ENCODE results near the gene ZSCAN9. TPM values are rescaled to one million over a fixed set of nuclear protein-coding genes. Genes with fewer than 3 reads are reported as not detected.
A peak's percentile ranks its signal among the peaks of the same experiment; 100 is the strongest.

Gene ZSCAN9
- 9.4 TPM for total RNA-seq
- long read RNA-seq, partial matches to known transcripts: 0 of 5 reads
- long read RNA-seq, other reads (novel, unspliced or antisense): 0 of 5 reads

DNA sequence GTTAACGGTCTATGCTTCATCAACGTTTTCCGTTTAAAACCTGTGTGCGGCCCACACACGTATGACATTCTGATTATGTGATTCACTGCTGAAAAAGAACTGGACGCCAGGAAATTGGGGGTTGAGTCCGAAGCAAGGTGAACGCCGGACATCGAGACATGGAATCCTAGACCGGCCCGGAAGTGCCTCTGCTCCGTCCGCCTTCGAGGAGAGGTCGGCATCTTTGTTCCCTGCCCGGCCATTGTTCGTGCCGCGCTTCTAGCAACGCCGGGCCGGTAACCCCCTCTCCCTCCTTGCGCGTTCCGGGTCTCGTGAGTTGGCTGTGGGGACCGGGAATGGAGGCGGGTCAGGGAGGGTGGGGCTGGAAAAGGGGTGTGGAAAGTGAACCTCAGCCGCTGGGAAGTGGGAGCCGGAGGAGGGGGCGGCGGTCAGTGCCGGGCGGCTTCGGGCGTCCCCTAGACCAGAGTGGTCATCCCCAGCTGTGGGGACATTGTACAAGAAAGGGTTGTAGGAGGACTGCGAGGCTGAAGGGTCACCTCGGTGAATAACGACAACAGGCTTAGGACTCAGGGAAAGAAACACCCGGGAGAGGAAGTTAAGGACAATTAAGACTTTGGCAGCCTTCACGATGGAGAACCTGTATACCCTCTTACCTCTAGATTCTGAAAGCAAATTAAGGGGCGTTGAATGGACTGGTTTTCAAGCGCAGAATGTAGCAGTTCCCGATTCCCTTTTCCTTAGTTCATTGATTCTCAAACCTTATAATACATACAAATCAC is at the start of gene ZSCAN9:
Gene ZSCAN9, plus strand, starts transcription at position 220 of the 779 bp plus-strand sequence. CDS start 1,810 bp downstream, outside the sequence.
- DNase-seq (ENCODE audit: missing footprints) (peak; percentile 91), ATAC-seq (peak; percentile 97)
- intact Hi-C loops (cut with DNase I): loop anchor here (2.0 kb wide), 1 partner anchor 26 kb away; no protein-coding TSS in a partner anchor

DNA sequence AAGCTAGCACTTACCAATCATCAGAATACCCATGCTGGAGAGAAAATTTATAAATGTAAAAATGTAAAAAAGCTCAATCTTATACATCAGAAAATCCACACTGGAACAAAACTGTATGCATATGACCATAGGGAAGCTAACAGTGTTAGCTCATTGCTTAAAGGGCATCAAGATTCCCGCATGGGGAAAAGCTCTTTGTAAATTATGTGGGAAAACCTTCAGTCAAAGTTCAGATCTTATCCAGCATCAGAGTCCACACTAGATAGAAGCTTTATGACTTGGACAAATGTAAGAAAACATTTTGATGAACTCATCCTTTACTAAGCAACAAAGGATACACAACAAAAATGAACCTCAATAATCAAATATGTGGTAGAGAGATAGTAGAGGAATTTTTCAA is 48.7 kb upstream of the ZSCAN9 start:
- DNase-seq (ENCODE audit: missing footprints) (no peak), ATAC-seq (no peak)
- intact Hi-C loops (cut with DNase I): no loop called here

DNA sequence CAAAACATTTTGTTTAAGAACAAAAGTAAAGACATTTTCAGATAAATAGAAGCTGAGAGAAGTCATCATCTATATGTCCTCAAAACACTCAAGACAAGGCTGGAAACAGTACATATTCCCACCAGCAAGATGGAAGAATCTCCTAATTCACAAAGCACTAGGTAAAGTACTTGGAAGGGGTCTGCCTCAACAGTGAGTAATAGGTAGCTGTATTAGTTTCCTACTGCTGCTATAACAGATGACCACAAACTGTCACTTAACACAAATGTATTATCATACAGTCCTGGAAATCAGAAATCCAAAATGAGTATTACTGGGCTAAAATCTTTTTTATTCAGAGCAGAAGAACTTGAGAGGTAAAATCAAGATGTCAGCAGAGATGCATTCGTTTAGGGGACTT is 42.8 kb upstream of the ZSCAN9 start:
- DNase-seq (ENCODE audit: missing footprints) (no peak), ATAC-seq (no peak)
- intact Hi-C loops (cut with DNase I): no loop called here

DNA sequence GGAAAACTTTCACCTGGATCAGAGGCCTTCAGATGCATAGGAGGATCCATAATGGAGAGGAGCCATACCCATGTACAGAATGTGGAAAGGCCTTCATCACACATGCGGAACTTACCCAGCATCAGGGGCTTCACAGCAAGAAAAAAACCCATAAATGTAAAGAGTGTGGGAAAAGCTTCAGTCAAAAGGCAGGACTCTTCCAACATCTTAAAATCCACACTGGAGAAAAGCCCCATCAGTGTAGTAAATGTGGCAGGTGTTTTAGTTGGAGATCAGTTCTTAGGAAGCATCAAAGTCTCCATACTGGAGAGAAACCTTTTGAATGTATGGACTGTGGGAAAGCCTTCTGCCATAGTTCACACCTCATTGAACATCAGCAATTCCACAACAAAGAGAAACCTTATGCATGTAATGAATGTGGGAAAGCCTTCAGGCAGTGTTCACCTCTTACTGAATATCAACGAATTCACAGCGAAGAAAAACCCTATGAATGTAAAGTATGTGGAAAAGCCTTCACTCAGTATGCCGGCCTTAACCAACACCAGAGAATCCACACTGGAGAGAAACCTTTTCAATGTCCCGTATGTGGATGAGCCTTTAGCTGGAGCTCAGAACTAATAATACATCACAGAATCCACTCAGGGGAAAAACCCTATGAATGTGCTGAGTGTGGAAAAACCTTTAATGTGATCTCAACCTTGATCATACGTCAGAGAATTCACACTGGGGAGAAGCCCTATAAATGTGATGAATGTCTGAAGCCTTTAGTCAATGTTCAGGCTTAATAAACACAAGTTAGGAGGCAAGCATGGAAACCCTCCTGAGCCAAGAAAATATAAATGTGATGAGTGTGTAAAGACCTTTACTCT is 36.7 kb upstream of the ZSCAN9 start:
- no peak for ATAC-seq
- intact Hi-C loops (cut with DNase I): no loop called here
- DNase-seq (ENCODE audit: missing footprints): no peak

DNA sequence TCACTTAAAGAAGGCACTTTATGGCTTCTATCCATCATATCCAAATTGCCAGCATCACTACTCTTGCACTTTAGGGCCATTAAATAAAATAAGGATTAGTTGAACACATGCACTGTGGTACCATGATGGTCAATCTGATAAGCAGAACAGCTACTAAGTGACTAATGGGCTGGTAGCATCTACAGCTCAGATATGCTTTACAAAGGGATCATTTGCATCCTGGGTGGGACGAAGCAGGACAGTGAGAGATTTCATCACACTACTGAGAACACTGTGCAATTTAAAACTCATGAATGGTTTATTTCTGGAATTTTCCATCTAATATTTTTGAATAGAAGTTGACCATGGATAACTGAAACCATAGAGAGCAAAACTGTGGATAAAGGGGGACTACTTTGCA is 25.1 kb upstream of the ZSCAN9 start:
- intact Hi-C loops (cut with DNase I): no loop called here
- ATAC-seq (no peak), DNase-seq (ENCODE audit: missing footprints) (no peak)

DNA sequence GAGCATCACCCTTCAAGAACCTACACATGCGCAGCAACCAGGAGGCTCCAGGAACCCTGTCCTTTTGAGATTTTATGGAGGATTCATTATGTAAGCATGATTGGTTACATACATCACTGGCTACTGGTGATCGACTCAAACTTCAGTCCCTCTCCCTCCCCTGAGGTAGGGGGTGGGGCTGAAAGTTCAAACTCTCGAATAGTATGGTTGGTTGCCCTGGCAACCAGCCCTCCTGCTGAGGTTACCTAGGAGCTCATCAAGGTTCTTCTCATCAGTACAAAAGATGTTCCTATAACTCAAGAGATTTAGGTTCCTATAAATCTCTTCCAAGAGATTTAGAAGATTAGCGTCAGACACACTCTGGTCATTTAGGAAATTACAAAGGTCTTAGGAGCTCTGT is 21.9 kb upstream of the ZSCAN9 start:
- DNase-seq (ENCODE audit: missing footprints) (no peak), ATAC-seq (no peak)
- intact Hi-C loops (cut with DNase I): no loop called here

DNA sequence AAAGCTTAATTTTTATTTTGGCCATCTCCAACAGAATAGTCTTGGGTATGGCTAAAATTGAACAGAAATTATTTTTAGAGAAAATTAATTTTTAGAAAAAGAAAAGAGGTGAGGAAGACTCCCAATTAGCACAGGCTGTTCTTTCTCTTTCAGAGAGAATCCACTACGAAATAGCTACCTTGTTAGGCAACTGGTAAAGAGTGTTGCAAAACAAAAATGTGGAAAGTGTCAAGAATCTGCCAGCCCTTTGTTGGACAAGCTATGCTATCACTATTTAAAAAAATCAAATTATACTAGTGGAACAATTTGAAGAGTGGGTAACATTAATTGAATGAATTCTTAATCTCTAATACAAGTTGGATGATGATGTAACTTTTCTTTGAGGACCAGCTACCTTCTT is 19.2 kb upstream of the ZSCAN9 start:
- DNase-seq (ENCODE audit: missing footprints): no peak
- intact Hi-C loops (cut with DNase I): no loop called here
- ATAC-seq: no peak

DNA sequence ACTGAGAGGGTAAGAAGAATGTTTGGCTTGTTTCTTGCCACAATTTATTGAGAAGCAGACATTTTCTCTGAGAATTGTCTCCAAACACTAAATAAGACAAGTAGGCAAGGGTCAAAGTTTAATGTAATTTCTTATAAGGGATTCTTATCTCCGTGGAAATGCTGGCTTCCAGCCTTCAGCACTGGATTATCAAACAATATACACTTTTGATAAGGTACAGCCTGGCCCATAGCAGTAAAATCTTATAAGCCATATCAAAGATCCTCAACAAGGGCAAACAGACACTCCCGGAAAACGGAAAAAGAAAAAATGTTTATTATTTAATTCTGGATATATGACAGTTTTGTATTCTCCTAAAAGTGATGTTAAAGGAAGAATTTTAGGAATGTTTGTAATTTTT is 18.5 kb upstream of the ZSCAN9 start:
- ATAC-seq (no peak), DNase-seq (ENCODE audit: missing footprints) (no peak)
- intact Hi-C loops (cut with DNase I): no loop called here

DNA sequence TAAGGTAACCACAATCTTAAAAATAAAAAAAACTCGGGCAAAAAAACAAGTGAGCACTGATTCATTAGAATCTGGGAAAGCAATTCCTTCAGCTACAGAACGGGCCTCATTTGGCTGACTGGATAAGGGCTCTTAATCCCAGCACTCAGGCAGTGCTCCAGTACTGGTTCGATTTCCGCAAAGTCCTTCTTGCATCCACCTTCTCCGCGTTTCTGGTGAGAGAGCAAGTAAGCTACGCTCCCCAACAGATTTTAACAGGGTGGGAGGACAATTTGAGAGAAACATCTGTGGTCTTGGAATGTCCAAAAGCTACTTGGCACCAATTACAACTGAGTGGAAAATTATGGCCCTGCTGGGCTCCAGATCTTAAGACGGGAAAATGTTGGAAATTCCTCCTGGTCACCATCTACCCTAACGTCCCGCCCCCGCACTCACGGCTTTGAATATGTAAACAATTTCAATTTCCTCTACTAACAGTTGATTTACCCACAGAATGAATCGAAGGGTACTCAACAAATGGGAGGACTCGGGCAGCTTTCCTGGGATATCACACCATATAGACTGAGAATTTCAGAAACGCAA is 18.1 kb upstream of the ZSCAN9 start:
- no peak for ATAC-seq
- no peak for DNase-seq (ENCODE audit: missing footprints)
- intact Hi-C loops (cut with DNase I): no loop called here

DNA sequence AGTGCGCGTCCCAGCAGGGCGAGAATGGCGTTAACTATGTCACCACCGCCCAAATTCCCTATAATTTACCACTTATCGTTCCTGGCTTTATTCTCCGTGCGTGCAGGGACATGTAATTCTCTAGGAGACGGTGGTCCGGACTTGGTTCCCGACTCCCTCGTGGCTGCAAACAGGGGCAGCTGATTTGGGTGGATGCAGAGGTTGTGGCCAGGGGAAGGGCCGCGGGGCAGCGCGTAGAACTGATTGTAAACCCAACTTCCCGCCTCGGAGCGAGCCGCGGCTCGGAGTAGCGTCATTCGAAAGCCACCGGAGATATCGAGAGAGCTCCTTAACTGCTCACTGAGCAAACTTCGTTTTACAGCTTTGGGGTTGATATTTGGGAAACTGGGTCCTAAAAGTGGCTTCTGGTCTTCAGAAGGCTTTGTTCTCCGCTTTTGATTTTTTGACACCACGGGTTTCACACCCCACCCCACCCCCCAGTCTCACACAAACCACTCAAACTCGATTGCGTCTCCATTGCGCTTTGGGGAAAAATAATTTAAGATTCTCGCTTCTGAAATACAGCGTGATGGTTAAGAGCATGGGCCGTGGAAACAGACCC is 17.5 kb upstream of the ZSCAN9 start:
- ATAC-seq (no peak), DNase-seq (ENCODE audit: missing footprints) (peak; percentile 76)
- intact Hi-C loops (cut with DNase I): no loop called here

DNA sequence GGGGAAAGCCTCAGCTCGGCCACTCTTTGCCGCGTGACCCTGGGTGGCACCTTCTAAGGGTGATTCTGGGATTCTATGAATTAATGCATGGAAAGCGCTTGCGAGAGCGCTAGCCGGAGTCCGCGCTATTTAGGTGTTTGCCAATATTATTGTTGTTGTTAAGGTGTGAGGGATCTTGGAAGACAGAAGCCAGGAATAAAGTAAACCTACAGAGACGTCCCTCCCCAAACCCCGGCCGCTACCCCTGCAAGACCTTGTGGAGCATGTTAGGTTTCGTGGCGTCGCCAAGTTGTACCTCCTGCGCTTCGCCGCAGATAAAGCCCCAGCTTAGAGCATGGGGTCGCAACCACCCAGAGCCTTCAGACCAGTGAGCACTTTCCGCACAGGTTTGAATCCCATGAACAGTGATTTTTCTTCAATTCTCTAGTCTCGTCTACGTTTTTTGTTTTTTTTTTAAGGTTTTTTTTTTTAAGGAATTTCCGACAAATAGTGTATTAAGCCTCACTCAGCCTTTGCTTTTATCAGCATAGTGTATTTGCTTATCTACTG is 16.9 kb upstream of the ZSCAN9 start:
- DNase-seq (ENCODE audit: missing footprints) (peak; percentile 65), ATAC-seq (no peak)
- intact Hi-C loops (cut with DNase I): no loop called here

DNA sequence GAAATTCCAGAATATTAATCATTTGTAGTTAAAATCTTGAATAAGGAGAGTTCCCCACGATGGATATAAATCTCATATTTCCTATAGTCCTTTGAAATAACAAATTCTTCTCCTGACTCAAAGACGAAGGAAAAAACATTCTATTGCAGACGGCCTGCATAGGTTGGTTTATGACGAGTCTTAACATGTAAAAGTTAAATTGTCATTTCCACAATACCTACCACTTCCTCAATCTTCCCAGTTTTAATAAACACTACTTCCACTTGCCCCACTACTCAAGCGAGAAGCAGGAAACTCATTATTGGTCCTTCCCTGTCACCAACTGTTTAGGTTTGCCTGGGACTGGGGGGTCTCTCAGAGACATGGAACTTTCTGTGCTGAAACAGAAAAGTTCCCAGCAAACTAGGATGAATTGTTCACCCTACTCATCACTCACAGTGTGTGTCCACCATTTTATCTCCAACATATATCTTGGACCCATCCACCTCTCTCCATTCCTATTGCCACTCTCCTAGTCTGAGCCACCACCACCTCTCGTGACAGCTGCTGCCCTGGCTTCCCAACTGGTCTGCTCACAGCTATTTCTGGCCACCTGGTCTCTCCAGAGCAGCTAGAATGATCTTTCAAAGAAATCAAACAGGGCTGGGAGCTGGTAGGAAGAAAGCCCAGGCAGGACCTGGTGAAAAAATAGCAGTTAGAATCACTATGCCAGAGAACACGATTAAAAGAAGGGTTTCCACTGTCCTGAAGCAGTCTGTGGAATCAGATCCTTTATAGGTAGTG is 15.1 kb upstream of the ZSCAN9 start:
- no peak for ATAC-seq
- DNase-seq (ENCODE audit: missing footprints): no peak
- intact Hi-C loops (cut with DNase I): no loop called here

DNA sequence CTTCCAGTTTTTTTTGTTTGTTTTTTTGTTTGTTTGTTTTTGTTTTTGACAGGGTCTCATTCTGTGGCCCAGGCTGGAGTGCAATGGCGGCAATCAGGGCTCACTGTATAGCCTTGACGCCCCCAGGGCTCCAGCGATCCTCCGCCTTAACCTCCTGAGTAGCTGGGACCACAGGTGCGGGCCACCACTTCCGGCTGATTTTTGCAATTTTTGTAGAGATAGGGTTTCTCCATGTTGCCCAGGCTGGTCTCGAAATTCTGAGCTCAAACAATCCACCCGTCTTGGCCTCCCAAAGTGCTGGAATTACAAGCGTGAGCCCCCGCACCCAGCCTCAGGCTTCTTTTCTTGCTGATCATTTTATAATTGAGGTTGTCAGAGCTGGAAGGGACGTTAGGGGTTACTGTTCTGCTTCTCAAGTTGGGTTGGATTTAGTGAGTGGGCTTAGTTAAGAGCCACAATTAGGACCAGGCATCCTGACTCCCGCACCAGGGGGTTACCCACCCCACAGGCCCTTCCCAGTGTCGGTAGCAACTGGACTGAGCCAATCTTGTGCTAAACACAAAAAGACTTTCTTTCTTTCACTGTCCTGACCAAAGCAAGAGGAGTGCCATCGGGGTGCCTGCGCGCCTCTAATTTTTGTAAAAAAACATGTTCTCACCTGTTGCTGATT is 13.1 kb upstream of the ZSCAN9 start:
- intact Hi-C loops (cut with DNase I): no loop called here
- no peak for DNase-seq (ENCODE audit: missing footprints)
- no peak for ATAC-seq

DNA sequence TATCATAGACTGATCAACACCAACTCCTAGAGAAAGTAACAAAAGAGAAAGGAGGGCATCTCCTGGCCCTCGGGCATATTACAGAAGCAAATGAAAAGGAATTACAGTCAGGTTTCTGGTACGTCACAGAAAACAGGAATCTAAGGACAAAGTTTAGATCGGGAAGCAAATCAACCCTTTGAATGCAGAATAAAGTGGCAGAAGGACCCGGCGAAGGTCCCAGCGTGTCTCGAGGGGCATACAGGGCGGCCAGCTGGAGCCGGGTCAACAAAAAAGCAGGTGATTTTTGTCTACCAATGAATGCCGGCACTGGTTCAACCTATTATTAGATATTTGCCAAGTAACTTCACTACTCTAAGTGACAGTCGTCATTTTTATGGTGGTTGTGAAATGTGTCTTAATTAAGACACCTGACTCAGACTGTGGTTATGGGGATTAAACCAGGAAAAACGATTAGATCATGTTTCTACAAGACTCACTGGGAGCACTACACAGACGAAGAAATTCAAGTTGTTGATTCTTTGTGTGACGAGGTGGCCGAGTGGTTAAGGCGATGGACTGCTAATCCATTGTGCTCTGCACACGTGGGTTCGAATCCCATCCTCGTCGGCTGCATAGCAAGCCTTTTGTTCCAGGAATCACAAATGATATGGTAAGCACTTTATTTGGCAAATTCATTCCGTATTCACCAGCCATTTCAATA is 12.4 kb upstream of the ZSCAN9 start:
- intact Hi-C loops (cut with DNase I): no loop called here
- no peak for DNase-seq (ENCODE audit: missing footprints)

DNA sequence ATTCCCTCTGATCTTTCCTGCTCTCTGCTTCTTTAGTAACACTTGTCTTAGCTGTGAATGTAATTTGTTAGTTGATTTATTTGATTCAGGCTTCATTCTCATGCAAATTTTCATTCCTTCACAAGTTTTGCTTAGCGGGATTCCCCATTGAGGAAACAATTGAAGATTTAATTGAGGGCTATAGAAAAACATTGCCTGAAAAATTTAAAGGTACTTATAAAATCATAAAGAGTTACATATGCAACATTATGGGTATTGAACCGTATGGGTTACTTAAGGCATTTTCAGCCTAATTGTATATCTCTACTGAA is 11.9 kb upstream of the ZSCAN9 start:
- no peak for ATAC-seq
- no peak for DNase-seq (ENCODE audit: missing footprints)
- intact Hi-C loops (cut with DNase I): no loop called here

More for the DNA sequence above, 12.4 kb upstream of the ZSCAN9 start:
- no peak for ATAC-seq

DNA sequence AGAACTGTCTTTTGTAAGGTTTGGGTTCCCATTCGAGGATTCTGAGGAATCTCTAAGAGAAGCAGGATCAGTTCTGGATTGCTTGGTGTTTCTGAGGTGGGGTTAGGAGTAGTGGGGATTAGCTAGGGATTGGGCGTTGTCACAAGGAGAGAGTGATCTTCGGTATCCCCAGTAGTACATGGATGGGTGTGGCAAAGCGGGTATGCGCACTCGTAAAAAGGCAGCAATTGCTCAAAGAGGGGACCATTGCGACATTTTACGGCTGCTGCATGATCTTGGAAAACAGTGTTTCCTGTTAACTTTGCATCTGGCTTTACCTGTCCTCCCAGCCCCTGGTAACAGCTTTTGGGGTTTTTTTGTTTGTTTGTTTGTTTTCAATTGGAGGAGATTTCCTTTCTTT is 9.7 kb upstream of the ZSCAN9 start:
- no peak for DNase-seq (ENCODE audit: missing footprints)
- intact Hi-C loops (cut with DNase I): loop anchor here (5.0 kb wide), 1 partner anchor 53 kb away; no protein-coding TSS in a partner anchor
- ATAC-seq: no peak

DNA sequence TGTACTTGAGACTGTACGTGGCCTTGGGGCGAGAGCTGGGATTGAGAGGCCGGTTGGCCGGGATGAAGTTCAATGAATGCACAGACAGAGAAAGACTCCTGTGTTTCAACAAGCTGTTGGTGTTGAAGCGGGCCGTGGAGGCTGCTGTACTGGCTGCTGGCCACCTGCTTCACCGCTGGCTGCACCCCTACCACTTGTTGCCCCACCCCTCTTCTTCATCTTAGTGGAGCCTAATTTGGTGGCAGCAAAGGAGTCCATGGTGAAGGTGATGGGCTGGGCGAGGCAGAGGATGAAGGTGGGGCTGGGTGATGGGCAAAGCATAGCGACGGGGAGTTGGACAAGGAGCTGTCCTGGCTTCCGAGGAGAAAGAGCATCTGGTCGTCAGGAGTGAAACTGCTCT is 7.2 kb upstream of the ZSCAN9 start:
- no peak for ATAC-seq
- intact Hi-C loops (cut with DNase I): loop anchor here (2.0 to 5.0 kb wide), 2 partner anchors 56 to 745 kb away; partner anchors contain the start of gene ZNF184

More for the DNA sequence above, 7.2 kb upstream of the ZSCAN9 start:
- DNase-seq (ENCODE audit: missing footprints): no peak
